GM12878 (cell line): Measurements from ENCODE around the gene CYREN. TPM values are rescaled to one million over a fixed set of nuclear protein-coding genes. Genes with fewer than 3 reads are reported as not detected.

Experiments
- ATF7 ChIP-seq: fragments of 450-650 bp; IDR thresholded peaks from 2 replicates; pipeline ENCODE4 v1.6.1; 2016; ENCODE audit warnings: low read depth, mild to moderate bottlenecking
- E4F1 ChIP-seq: fragments of 450-650 bp; IDR thresholded peaks from 2 replicates; pipeline ENCODE4 v1.6.1; 2018; ENCODE audit warnings: borderline replicate concordance, mild to moderate bottlenecking; ENCODE audit not compliant: partially characterized antibody
- FOXM1 ChIP-seq: IDR thresholded peaks from 2 replicates; pipeline ENCODE4 v1.6.1; 2012; ENCODE audit warnings: low read depth, mild to moderate bottlenecking, inconsistent platforms, low read length, moderate library complexity
- GATAD2B ChIP-seq: fragments of 450-650 bp; conservative IDR thresholded peaks from 2 replicates; pipeline ENCODE4 v1.6.1; 2017; ENCODE audit warnings: low read depth, mild to moderate bottlenecking, moderate library complexity
- HDGF ChIP-seq: fragments of 450-650 bp; IDR thresholded peaks from 2 replicates; pipeline ENCODE4 v1.6.1; 2016; ENCODE audit warnings: antibody characterized with exemption
- IKZF2 ChIP-seq, 2 experiments: fragments of 450-650 bp; IDR thresholded peaks; 2 replicates each; pipeline ENCODE4 v1.6.1; 2017; ENCODE audit warnings: mild to moderate bottlenecking in 2 of 2, moderate library complexity in 2 of 2
- JUNB ChIP-seq: IDR thresholded peaks from 2 replicates; pipeline ENCODE4 v1.6.1; 2016; ENCODE audit warnings: antibody characterized with exemption, mild to moderate bottlenecking
- JUND ChIP-seq: IDR thresholded peaks from 2 replicates; pipeline ENCODE4 v1.6.1; 2012; ENCODE audit warnings: low read depth, mild to moderate bottlenecking, low read length, improper control_type of control experiment, moderate library complexity
- KAT2A ChIP-seq: conservative IDR thresholded peaks from 2 replicates; pipeline ENCODE4 v1.6.1; 2011; ENCODE audit warnings: low read depth, low read length; ENCODE audit not compliant: control insufficient read depth
- MTA2 ChIP-seq: fragments of 450-650 bp; IDR thresholded peaks from 2 replicates; pipeline ENCODE4 v1.6.1; 2016; ENCODE audit warnings: low read depth, mild to moderate bottlenecking, moderate library complexity
- NFYB ChIP-seq: IDR thresholded peaks from 2 replicates; pipeline ENCODE4 v1.6.1; 2011; ENCODE audit warnings: low read depth, mild to moderate bottlenecking, low read length, improper control_type of control experiment, moderate library complexity; ENCODE audit not compliant: insufficient read depth
- POU2F2 ChIP-seq: IDR thresholded peaks from 3 replicates; pipeline ENCODE4 v1.6.1; 2011; ENCODE audit warnings: low read depth, mild to moderate bottlenecking, low read length, borderline replicate concordance
- SIX5 ChIP-seq: IDR thresholded peaks from 2 replicates; pipeline ENCODE4 v1.6.1; 2011; ENCODE audit warnings: mild to moderate bottlenecking, low read depth, low read length, moderate library complexity; ENCODE audit not compliant: severe bottlenecking
- SMARCA5 ChIP-seq: fragments of 450-650 bp; IDR thresholded peaks from 2 replicates; pipeline ENCODE4 v1.6.1; 2017; ENCODE audit warnings: mild to moderate bottlenecking
- SUPT20H ChIP-seq: IDR thresholded peaks from 2 replicates; pipeline ENCODE4 v1.6.1; 2011; ENCODE audit warnings: low read depth, mild to moderate bottlenecking, low read length, moderate library complexity, borderline replicate concordance; ENCODE audit not compliant: control insufficient read depth
- SUZ12 ChIP-seq: fragments of 200-600 bp; sonication (generic); IDR thresholded peaks from one replicate; pipeline ENCODE4 v1.6.1; 2018; ENCODE audit warnings: antibody characterized with exemption, mild to moderate bottlenecking; ENCODE audit not compliant: unreplicated experiment
- TCF12 ChIP-seq: IDR thresholded peaks from 2 replicates; pipeline ENCODE4 v1.6.1; 2011; ENCODE audit warnings: low read depth, mild to moderate bottlenecking, low read length
- ZBTB40 ChIP-seq: fragments of 450-650 bp; IDR thresholded peaks from 2 replicates; pipeline ENCODE4 v1.6.1; 2016; ENCODE audit warnings: mild to moderate bottlenecking, moderate library complexity, borderline replicate concordance
- ZNF207 ChIP-seq: fragments of 450-650 bp; IDR thresholded peaks from 2 replicates; pipeline ENCODE4 v1.6.1; 2014; ENCODE audit warnings: antibody characterized with exemption, mild to moderate bottlenecking, borderline replicate concordance
- ZNF24 ChIP-seq: fragments of 450-650 bp; IDR thresholded peaks from 2 replicates; pipeline ENCODE4 v1.6.1; 2017; ENCODE audit warnings: antibody characterized with exemption, mild to moderate bottlenecking
- polyA plus RNA-seq, 11 experiments: library from polyadenylated mRNA; depleted of rRNA in 4 of 11; unstranded in 6 of 11; stranded (reverse) in 5 of 11; fragments of >200 nt; fragmentation: Nextera tagmentation in 4 of 11; fragmentation: Illumina TruSeq in 1 of 11; extraction: Ambion mirVana in 4 of 11; extraction: Trizol in 1 of 11; gene quantifications; 1 replicate in 1 of 11; 2 replicates in 10 of 11; pipeline versions ENCODE4 v1.2.1 to v1.2.3, GENCODE V29; 2011 to 2016; ENCODE audit warnings: inconsistent platforms in 2 of 11, missing spikeins in 2 of 11, low read depth in 1 of 11
- total RNA-seq, 4 experiments: library from RNA; depleted of rRNA in 3 of 4; stranded (reverse); fragments of >200 nt in 3 of 4; fragmentation: Illumina TruSeq in 1 of 4; extraction: Trizol in 1 of 4; gene quantifications; 2 replicates each; pipeline versions ENCODE4 v1.2.1 to v1.2.3, GENCODE V29; 2013 to 2021
- TF ChIP-seq, protein P1 (sequence below): fragments of 450-650 bp; IDR thresholded peaks from 2 replicates; pipeline ENCODE4 v1.6.1; 2016; ENCODE audit warnings: mild to moderate bottlenecking
- TF ChIP-seq, protein P2 (sequence below): fragments of 450-650 bp; IDR thresholded peaks from 2 replicates; pipeline ENCODE4 v1.6.1; 2017; ENCODE audit warnings: low read depth, mild to moderate bottlenecking, moderate library complexity

Gene CYREN
- total and polyA plus RNA-seq, 10 of the 15 experiments (the other 5 are each of a cell fraction or from before 2014, with no cell fraction given), result 8.7 to 64.3 (median 55.7) TPM

- TF ChIP-seq E4F1 (no peak), JUND (no peak), IKZF2 (IDR thresholded peaks at IDR 0.05) (0 out of 4 replicates have a peak, but pooled peaks have one; percentile 16 to 20), ZBTB40 (peak; percentile 37; the same call in 1 of the 2 replicates), GATAD2B (no peak), ATF7 (no peak), NFYB (no peak), ZNF24 (no peak), JUNB (no peak), SMARCA5 (no peak), SUPT20H (no peak), POU2F2 (no peak), ZNF207 (no peak), MTA2 (0 out of 2 replicates have a peak, but pooled peaks have one; percentile 19), SUZ12 (no peak), FOXM1 (no peak), HDGF (no peak), KAT2A (no peak), TCF12 (no peak), SIX5 (no peak)
- TF ChIP-seq, protein P1, sequence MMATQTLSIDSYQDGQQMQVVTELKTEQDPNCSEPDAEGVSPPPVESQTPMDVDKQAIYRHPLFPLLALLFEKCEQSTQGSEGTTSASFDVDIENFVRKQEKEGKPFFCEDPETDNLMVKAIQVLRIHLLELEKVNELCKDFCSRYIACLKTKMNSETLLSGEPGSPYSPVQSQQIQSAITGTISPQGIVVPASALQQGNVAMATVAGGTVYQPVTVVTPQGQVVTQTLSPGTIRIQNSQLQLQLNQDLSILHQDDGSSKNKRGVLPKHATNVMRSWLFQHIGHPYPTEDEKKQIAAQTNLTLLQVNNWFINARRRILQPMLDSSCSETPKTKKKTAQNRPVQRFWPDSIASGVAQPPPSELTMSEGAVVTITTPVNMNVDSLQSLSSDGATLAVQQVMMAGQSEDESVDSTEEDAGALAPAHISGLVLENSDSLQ, result no peak
- TF ChIP-seq, protein P2, sequence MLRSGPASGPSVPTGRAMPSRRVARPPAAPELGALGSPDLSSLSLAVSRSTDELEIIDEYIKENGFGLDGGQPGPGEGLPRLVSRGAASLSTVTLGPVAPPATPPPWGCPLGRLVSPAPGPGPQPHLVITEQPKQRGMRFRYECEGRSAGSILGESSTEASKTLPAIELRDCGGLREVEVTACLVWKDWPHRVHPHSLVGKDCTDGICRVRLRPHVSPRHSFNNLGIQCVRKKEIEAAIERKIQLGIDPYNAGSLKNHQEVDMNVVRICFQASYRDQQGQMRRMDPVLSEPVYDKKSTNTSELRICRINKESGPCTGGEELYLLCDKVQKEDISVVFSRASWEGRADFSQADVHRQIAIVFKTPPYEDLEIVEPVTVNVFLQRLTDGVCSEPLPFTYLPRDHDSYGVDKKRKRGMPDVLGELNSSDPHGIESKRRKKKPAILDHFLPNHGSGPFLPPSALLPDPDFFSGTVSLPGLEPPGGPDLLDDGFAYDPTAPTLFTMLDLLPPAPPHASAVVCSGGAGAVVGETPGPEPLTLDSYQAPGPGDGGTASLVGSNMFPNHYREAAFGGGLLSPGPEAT, result no peak; the same call in 1 of the 2 replicates
Observed at GRCh38 chr7:135150072-135150782, 20.3 kb downstream of the CYREN start (continued).
